ENCODE data around the gene DPM2.

DNA sequence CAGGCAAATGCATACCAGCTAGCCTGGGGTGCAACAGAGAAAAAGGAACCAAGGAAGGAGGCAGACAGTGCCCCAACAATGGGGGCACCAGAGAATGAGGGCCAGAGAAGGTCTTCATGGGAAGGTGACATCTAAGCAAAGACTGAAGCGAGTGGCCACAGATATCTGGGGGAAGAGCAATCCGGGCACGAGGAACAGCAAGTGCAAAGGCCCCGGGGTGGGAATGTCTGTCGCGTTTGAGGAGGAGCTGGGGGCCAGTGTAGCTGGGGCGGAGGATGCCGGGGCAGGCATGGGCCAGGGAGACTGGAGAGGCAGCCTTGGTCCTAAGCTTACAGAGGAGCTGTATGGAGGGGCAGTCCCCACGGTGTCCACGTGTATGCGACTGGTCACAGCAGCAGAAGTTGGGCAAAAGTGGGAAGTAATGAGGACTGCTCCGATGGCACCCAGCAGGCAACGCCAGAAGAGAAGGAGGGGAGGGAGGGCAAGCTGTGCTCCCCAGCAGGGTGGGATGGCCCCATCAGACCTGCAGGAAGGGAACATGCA is 24.0 kb upstream of the DPM2 start:
- TF ChIP-seq CTCF (IDR thresholded peaks at IDR 0.05; ENCODE audit: insufficient read depth, low read length, poor library complexity, severe bottlenecking): no peak
- no peak for TF ChIP-seq EZH2phosphoT487 (conservative IDR thresholded peaks at IDR 0.05; ENCODE audit: low read length)
